GM19043 (cell line): ENCODE data around the gene MAP3K2.

Experiments
- ATAC-seq: cut with Tn5 transposase; IDR thresholded peaks from one replicate; pipeline ENCODE4 v1.9.1; 2021; ENCODE audit warnings: low read depth; ENCODE audit not compliant: unreplicated experiment

The MAP3K2 gene, protein sequence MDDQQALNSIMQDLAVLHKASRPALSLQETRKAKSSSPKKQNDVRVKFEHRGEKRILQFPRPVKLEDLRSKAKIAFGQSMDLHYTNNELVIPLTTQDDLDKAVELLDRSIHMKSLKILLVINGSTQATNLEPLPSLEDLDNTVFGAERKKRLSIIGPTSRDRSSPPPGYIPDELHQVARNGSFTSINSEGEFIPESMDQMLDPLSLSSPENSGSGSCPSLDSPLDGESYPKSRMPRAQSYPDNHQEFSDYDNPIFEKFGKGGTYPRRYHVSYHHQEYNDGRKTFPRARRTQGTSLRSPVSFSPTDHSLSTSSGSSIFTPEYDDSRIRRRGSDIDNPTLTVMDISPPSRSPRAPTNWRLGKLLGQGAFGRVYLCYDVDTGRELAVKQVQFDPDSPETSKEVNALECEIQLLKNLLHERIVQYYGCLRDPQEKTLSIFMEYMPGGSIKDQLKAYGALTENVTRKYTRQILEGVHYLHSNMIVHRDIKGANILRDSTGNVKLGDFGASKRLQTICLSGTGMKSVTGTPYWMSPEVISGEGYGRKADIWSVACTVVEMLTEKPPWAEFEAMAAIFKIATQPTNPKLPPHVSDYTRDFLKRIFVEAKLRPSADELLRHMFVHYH

DNA sequence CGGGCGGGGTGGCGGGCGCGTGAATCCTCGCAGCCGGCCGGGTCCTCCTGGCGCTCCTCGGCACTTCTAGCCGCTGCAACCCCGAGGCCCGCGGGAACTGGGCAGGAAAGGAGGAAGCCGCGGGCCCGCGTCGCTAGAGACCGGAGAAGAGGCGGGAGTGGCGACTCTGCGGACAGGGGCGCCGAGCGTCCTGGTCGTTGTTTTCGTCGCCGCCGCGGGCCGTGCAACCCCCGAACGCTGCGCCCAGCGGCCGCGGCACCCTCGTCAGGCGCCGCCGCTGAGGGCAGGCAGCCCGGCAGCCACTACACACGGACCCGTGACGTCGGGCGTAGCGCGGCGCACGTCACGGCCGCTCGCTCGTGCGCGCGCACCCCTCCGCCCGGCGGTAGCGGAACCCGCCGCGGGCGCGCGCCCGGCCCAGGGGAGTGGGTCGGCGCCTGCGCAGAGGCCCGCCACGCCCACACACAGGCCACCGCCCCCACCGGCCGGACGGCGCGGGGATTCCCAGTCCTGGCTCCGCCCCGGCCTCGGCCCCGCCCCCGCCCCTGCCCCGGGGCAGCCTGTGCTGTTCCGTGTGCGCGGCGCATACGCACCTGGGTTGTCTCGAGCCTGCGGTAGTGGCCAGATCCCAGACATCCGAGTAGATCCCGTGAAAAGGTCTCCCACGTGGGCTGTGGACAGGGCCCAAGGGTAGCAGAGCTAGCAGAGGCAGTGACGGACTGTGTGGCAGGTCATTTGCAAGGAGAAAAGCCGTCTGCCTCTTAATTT is at the start of gene MAP3K2:
TSS of gene MAP3K2 (minus strand) at position 321 of the 768 bp plus-strand sequence. CDS start 44,846 bp downstream, outside the sequence.
- ATAC-seq, result peak; percentile 63

DNA sequence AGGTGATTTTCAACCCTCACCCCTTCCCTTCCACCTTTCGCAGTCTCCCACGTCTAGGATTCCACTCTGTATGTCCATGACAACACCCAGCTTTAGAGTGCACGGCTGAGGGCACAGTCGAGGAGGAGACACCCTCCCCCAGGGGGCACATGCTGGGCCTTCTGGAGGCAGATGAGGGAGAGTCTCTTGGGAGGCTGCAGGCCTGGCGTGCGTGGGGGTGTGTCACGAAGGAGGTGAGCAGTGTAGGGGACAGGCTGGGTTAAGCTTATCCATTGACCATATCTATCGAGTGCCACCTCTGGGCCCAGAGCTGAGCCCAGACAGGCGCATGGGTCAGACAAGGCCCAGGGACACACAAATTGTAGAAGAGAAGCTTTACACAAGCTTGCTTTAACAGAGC is 49.3 kb upstream of the MAP3K2 start:
- ATAC-seq, result no peak

DNA sequence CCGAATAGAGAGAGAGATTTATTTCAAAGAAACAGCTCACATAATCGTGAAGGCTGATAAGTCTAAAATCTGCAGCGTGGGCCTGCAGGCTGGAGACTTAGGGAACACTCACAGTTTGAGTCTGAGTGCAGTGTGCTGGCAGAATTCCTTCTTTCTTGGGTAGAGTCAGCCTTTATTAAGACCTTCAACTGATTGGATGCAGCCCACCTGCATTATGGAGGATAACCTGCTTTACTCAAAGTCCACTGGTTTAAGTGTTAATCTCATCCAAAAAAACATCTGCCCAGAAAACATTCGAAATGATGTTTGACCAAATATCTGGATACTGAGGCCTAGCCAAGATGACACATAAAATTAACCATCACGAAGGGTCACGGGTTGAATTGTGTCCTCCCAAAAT is 46.7 kb upstream of the MAP3K2 start:
- ATAC-seq, result no peak

DNA sequence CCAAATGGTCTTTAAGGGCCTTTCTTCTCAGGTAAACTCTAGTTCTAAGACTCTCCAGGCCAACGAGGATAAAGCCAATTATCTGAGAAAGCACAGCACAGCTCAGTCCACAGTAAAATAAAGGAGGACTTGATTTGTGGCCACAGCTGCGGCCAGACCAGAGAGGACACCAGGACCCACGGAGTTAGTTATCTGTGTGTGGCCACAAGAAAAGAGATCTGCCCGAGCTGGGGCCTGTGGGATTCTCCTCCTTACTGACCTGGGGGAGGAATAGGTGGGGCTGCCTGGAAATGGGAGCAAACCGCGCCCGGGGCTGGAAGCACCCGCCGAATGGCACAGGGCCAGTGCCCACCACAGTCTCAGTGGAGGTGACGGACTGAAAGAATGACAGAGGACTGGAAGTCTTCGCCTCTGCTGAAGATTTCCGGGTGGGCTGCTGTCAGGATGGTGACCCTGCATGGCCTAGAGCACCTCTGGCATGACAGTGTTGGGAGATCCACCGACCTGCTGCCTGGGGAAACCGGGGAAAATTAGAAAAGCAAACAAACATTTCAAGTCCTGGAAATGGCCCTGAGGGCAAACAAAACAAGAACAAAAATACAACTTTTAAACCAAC is 43.7 kb upstream of the MAP3K2 start:
- ATAC-seq, result no peak

DNA sequence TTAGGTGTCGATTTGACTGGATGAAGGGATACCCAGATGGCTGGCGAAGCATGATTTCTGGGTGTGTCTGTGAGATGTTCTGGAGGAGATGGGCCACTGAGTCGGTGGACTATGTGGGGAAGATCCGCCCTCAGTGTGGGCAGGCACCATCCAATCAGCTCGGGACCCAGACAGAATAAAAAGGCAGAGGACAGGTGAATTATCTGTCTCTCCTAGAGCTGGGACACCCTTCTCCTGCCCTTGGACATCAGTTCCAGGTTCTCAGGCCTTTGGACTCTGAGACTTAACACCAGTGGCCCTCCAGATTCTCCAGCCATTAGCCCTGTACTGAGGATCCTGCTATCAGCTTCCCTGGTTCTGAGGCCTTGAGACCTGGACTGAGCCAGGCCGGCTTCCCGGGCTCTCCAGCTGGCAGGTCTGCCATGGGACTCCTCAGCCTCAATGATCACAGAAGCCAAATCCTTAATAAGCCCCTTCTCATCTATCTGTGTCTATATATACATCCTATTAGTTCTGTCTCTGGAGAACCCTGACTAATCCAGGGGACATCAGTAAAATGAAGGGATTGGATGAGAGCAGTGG is 42.2 kb upstream of the MAP3K2 start:
- ATAC-seq, result no peak

- ATAC-seq, result no peak
Observed at GRCh38 chr2:127429291-127429690, 41.5 kb upstream of the MAP3K2 start.

DNA sequence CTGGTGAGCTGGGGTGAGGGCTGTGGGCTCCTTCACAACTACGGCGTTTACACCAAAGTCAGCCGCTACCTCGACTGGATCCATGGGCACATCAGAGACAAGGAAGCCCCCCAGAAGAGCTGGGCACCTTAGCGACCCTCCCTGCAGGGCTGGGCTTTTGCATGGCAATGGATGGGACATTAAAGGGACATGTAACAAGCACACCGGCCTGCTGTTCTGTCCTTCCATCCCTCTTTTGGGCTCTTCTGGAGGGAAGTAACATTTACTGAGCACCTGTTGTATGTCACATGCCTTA is 41.0 kb upstream of the MAP3K2 start:
- ATAC-seq, result no peak

DNA sequence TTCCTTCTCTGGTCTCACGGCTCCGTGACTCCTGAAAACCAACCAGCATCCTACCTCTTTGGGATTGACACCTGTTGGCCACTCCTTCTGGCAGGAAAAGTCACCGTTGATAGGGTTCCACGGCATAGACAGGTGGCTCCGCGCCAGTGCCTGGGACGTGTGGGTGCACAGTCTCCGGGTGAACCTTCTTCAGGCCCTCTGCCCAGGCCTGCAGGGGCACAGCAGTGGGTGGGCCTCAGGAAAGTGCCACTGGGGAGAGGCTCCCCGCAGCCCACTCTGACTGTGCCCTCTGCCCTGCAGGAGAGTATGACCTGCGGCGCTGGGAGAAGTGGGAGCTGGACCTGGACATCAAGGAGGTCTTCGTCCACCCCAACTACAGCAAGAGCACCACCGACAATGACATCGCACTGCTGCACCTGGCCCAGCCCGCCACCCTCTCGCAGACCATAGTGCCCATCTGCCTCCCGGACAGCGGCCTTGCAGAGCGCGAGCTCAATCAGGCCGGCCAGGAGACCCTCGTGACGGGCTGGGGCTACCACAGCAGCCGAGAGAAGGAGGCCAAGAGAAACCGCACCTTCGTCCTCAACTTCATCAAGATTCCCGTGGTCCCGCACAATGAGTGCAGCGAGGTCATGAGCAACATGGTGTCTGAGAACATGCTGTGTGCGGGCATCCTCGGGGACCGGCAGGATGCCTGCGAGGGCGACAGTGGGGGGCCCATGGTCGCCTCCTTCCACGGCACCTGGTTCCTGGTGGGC is 40.5 kb upstream of the MAP3K2 start:
- ATAC-seq, result no peak

GRCh38 chr2:127427376-127428056 is 39.7 kb upstream of the MAP3K2 start:
- ATAC-seq, result no peak

DNA sequence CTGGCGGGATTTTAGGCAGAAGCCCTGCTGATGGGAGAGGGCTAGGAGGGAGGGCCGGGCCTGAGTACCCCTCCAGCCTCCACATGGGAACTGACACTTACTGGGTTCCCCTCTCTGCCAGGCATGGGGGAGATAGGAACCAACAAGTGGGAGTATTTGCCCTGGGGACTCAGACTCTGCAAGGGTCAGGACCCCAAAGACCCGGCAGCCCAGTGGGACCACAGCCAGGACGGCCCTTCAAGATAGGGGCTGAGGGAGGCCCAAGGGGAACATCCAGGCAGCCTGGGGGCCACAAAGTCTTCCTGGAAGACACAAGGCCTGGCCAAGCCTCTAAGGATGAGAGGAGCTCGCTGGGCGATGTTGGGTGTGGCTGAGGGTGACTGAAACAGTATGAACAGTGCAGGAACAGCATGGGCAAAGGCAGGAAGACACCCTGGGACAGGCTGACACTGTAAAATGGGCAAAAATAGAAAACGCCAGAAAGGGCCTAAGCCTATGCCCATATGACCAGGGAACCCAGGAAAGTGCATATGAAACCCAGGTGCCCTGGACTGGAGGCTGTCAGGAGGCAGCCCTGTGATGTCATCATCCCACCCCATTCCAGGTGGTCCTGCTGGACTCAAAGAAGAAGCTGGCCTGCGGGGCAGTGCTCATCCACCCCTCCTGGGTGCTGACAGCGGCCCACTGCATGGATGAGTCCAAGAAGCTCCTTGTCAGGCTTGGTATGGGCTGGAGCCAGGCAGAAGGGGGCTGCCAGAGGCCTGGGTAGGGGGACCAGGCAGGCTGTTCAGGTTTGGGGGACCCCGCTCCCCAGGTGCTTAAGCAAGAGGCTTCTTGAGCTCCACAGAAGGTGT is 39.0 kb upstream of the MAP3K2 start:
- ATAC-seq, result no peak

- ATAC-seq, result no peak
Observed at GRCh38 chr2:127425540-127426490, 38.0 kb upstream of the MAP3K2 start.

DNA sequence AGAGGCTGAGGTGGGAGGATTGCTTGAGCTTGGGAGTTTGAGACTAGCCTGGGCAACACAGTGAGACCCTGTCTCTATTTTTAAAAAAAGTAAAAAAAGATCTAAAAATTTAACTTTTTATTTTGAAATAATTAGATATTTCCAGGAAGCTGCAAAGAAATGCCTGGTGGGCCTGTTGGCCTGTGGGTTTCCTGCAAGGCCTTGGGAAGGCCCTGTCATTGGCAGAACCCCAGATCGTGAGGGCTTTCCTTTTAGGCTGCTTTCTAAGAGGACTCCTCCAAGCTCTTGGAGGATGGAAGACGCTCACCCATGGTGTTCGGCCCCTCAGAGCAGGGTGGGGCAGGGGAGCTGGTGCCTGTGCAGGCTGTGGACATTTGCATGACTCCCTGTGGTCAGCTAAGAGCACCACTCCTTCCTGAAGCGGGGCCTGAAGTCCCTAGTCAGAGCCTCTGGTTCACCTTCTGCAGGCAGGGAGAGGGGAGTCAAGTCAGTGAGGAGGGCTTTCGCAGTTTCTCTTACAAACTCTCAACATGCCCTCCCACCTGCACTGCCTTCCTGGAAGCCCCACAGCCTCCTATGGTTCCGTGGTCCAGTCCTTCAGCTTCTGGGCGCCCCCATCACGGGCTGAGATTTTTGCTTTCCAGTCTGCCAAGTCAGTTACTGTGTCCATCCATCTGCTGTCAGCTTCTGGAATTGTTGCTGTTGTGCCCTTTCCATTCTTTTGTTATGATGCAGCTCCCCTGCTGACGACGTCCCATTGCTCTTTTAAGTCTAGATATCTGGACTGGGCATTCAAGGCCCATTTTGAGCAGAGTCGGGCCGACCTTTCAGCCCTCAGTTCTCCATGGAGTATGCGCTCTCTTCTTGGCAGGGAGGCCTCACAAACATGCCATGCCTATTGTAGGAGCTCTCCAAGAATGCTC is 37.1 kb upstream of the MAP3K2 start:
- no peak for ATAC-seq

- no peak for ATAC-seq
Observed at GRCh38 chr2:127423880-127424279, 36.1 kb upstream of the MAP3K2 start.

DNA sequence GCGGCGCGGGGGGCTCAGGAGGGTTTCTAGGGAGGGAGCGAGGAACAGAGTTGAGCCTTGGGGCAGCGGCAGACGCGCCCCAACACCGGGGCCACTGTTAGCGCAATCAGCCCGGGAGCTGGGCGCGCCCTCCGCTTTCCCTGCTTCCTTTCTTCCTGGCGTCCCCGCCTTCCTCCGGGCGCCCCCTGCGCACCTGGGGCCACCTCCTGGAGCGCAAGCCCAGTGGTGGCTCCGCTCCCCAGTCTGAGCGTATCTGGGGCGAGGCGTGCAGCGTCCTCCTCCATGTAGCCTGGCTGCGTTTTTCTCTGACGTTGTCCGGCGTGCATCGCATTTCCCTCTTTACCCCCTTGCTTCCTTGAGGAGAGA is 35.7 kb upstream of the MAP3K2 start:
- ATAC-seq, result no peak

DNA sequence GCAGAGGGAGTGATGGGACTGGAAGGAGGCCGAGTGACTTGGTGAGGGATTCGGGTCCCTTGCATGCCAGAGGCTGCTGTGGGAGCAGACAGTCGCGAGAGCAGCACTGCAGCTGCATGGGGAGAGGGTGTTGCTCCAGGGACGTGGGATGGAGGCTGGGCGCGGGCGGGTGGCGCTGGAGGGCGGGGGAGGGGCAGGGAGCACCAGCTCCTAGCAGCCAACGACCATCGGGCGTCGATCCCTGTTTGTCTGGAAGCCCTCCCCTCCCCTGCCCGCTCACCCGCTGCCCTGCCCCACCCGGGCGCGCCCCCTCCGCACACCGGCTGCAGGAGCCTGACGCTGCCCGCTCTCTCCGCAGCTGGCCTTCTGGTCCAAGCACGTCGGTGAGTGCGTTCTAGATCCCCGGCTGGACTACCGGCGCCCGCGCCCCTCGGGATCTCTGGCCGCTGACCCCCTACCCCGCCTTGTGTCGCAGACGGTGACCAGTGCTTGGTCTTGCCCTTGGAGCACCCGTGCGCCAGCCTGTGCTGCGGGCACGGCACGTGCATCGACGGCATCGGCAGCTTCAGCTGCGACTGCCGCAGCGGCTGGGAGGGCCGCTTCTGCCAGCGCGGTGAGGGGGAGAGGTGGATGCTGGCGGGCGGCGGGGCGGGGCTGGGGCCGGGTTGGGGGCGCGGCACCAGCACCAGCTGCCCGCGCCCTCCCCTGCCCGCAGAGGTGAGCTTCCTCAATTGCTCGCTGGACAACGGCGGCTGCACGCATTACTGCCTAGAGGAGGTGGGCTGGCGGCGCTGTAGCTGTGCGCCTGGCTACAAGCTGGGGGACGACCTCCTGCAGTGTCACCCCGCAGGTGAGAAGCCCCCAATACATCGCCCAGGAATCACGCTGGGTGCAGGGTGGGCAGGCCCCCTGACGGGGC is 35.0 kb upstream of the MAP3K2 start:
- ATAC-seq, result no peak
